Prostate gland (tissue), 2 donors: Measurements from ENCODE around the gene RARB. TPM values are rescaled to one million over a fixed set of nuclear protein-coding genes. Genes with fewer than 3 reads are reported as not detected.

Source experiments
- DNase-seq: peaks from one replicate; pipeline ENCODE4 v3.0.0-alpha.2; 2019; ENCODE audit warnings: low spot score
- H3K27ac ChIP-seq, 2 donors: fragments of 200-600 bp; sonication (generic); 2 replicates each; pipeline ENCODE4 v1.5.1; 2017 to 2019
- H3K27me3 ChIP-seq: fragments of 200-600 bp; sonication (generic); replicated peaks from 2 replicates; pipeline ENCODE4 v1.5.1; 2019; ENCODE audit not compliant: insufficient read depth
- H3K36me3 ChIP-seq, 2 donors: fragments of 200-600 bp; sonication (generic); 1 replicate in 1 of 2; 2 replicates in 1 of 2; pipeline versions ENCODE4 v1.5.1 to v1.8.1; 2017 to 2019
- H3K4me1 ChIP-seq: fragments of 200-600 bp; sonication (generic); replicated peaks from 2 replicates; pipeline ENCODE4 v1.5.1; 2019
- H3K4me3 ChIP-seq, 2 donors: fragments of 200-600 bp; sonication (generic); 2 replicates each; pipeline ENCODE4 v1.5.1; 2017 to 2019
- H3K9me3 ChIP-seq: fragments of 200-600 bp; sonication (generic); 2 replicates; pipeline ENCODE4 v1.5.1; 2017
- CTCF ChIP-seq, 4 experiments: fragments of 200-600 bp in 2 of 4; fragments of 450-650 bp in 2 of 4; sonication (generic) in 2 of 4; IDR thresholded peaks; 1 replicate in 3 of 4; 2 replicates in 1 of 4; pipeline ENCODE4 v1.5.1; 2016 to 2019; ENCODE audit warnings: antibody characterized with exemption in 4 of 4, mild to moderate bottlenecking in 2 of 4, moderate library complexity in 2 of 4
- POLR2A ChIP-seq: fragments of 450-650 bp; IDR thresholded peaks from one replicate; pipeline ENCODE4 v1.6.1; 2016; ENCODE audit warnings: antibody characterized with exemption, mild to moderate bottlenecking
- POLR2AphosphoS5 ChIP-seq: sonication (generic); formaldehyde crosslinking; IDR thresholded peaks from one replicate; pipeline ENCODE4 v1.6.1; 2017; ENCODE audit warnings: antibody characterized with exemption
- WGBS: methylation state at CpG from one replicate; pipeline ENCODE4 v1.1.5; 2018; 5-methylcytosine and 5-hydroxymethylcytosine counted together
- intact Hi-C: fragments of 100-400 bp; cut with DNase I; formaldehyde crosslinking; loops from one replicate; pipeline ENCODE4 v1.14.2; 2022
- total RNA-seq, 2 donors: library from RNA; depleted of rRNA; stranded (reverse); fragments of >200 nt; gene quantifications; one replicate each; pipeline ENCODE4 v1.1.0, GENCODE V29; 2016

The RARB gene
- total RNA-seq, 2 donors from 2014 or later = 4.4 to 17.2 TPM

GRCh38 chr3:25472731-25473130 lies 44.7 kb downstream of the RARB start:
- intact Hi-C loops = no loop called here
- H3K4me1 ChIP-seq = peaks cover 4% of the 10 kb centered on the region
- H3K27me3 ChIP-seq = no peaks in the 10 kb centered on the region
- DNase-seq = no peak
- no peaks in the 10 kb centered on the region for H3K9me3 ChIP-seq
- no peaks in the 10 kb centered on the region for H3K36me3 ChIP-seq
- 89% methylated on average over 3 of the region's 3 CpGs for WGBS
- no peak overlapping the region for H3K4me3 ChIP-seq
- H3K27ac ChIP-seq = peak overlapping the region; percentile 9 to 23
- TF ChIP-seq POLR2A (no peak), POLR2AphosphoS5 (no peak), CTCF (IDR thresholded peaks at IDR 0.05) (no peak)

GRCh38 chr3:25473246-25473645 lies 45.2 kb downstream of the RARB start:
- TF ChIP-seq POLR2AphosphoS5 = no peak
- no peak for TF ChIP-seq CTCF (IDR thresholded peaks at IDR 0.05)
- no peak for TF ChIP-seq POLR2A
- Histone ChIP-seq H3K27me3 (no peaks in the 10 kb centered on the region), H3K4me3 (no peak overlapping the region), H3K4me1 (peaks cover 4% of the 10 kb centered on the region), H3K27ac (peak overlapping the region; percentile 2 to 23), H3K9me3 (no peaks in the 10 kb centered on the region), H3K36me3 (no peaks in the 10 kb centered on the region)
- intact Hi-C loops = no loop called here
- WGBS = 27% methylated on average over 2 of the region's 2 CpGs
- peak; percentile 31 for DNase-seq

GRCh38 chr3:25474052-25474451 lies 46.0 kb downstream of the RARB start:
- no peak overlapping the region for H3K4me3 ChIP-seq
- DNase-seq = no peak
- H3K27ac ChIP-seq = no peak overlapping the region
- no peaks in the 10 kb centered on the region for H3K36me3 ChIP-seq
- intact Hi-C loops = no loop called here
- H3K27me3 ChIP-seq = no peaks in the 10 kb centered on the region
- 94% methylated on average over 1 of the region's 1 CpG for WGBS
- H3K4me1 ChIP-seq = peaks cover 4% of the 10 kb centered on the region
- no peaks in the 10 kb centered on the region for H3K9me3 ChIP-seq
- no peak for TF ChIP-seq POLR2A
- no peak for TF ChIP-seq CTCF (IDR thresholded peaks at IDR 0.05)
- TF ChIP-seq POLR2AphosphoS5 = no peak

- Histone ChIP-seq H3K27me3 (no peaks in the 10 kb centered on the region), H3K9me3 (no peaks in the 10 kb centered on the region), H3K36me3 (no peaks in the 10 kb centered on the region), H3K4me1 (peaks cover 7% of the 10 kb centered on the region), H3K4me3 (no peak overlapping the region), H3K27ac (no peak overlapping the region)
- no peak for TF ChIP-seq POLR2AphosphoS5
- TF ChIP-seq CTCF (IDR thresholded peaks at IDR 0.05) = no peak
- TF ChIP-seq POLR2A = no peak
- intact Hi-C loops = no loop called here
- DNase-seq = no peak
- 9% methylated on average over 2 of the region's 2 CpGs for WGBS
Measured at GRCh38 chr3:25476639-25477038, 48.6 kb downstream of the RARB start.

- Histone ChIP-seq H3K9me3 (no peaks in the 10 kb centered on the region), H3K4me1 (peaks cover 3% of the 10 kb centered on the region), H3K36me3 (no peaks in the 10 kb centered on the region), H3K27me3 (no peaks in the 10 kb centered on the region), H3K4me3 (no peak overlapping the region), H3K27ac (no peak overlapping the region)
- intact Hi-C loops = no loop called here
- DNase-seq = no peak
- TF ChIP-seq POLR2A = no peak
- WGBS = 73% methylated on average over 6 of the region's 6 CpGs
Measured at GRCh38 chr3:25478211-25478757, 50.2 kb downstream of the RARB start.
